Stimulated activated CD4-positive, alpha-beta T cell treated with anti-CD3 and anti-CD28 coated beads, Interleukin-4, amount 100 ng/mL, for 4 hours (primary cell): ENCODE data around the gene ZMYND8.
"Not testable (repeated sequence)": the region's sequence is repeated elsewhere in the genome, so short reads cannot be mapped to it uniquely, and the experiment has no call there.

ENCODE experiments used
- DNase-seq, 2 experiments: peaks; one replicate each; pipeline ENCODE4 v3.0.0-alpha.2; 2020

Gene ZMYND8

DNA sequence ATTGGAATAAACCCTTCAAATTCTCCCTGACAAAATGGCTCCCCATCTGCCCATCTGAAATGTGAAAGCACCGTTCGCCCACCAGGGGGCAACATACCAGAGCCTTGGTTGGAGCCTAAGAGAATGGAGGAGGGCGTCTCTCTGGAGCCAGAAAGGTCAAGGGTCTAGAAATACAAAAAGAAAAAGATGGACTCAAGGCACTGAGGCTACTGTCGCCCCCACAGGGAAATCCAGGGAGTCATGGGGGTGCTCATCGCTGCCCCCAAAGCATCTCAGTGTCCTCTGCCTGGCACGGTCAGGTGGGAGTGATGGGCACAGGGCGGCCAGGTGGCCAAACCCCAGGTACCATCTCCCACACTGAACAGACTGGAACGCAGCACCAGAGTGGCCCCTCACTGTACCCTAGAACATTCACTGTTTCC is 136.3 kb downstream of the ZMYND8 start:
- DNase-seq: peak; percentile 23 to 57

DNA sequence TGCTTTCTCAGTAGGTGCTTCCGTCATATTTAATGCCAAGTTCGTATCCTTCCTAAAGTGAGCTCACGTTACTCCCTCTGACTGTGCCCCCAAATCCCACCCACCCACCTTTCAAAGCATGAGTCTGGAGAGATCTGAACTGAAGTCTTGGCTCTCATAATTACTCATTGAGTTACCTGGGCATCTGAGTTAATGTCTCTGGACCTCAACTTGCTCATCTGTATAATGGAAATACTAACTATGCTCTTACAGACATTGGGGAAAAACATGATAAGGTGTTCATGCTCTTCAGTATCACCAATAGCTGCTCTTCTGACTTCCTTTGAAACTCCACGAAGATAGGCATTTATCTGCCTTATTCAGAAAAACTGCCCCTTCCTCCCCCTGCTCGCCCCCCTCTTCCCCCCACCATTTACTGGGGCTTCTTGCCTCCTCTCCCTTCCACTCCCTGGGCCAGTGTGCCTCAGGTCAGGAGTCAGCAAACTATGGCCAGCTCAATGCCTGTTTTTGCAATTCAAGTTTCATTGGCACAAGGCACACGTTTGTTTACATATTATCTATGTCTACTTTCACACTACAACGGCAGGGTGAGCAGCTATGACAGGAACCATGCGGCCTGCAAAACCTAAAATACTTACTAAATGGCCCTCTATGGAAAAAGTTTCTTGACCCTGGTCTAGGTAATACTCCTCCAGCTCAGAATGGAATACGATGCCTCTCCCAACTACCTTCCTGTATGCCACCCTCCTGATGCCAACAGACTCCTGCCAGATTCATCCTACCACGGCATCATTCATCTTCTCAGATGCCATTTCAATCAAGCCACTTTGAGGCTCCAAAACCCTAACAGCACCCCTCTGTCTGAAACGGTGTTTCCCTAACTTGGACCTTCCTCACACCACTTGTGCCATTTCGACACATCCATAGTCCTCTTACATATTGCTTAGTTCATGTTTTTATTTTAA is 138.7 kb downstream of the ZMYND8 start:
- DNase-seq: no peak

DNA sequence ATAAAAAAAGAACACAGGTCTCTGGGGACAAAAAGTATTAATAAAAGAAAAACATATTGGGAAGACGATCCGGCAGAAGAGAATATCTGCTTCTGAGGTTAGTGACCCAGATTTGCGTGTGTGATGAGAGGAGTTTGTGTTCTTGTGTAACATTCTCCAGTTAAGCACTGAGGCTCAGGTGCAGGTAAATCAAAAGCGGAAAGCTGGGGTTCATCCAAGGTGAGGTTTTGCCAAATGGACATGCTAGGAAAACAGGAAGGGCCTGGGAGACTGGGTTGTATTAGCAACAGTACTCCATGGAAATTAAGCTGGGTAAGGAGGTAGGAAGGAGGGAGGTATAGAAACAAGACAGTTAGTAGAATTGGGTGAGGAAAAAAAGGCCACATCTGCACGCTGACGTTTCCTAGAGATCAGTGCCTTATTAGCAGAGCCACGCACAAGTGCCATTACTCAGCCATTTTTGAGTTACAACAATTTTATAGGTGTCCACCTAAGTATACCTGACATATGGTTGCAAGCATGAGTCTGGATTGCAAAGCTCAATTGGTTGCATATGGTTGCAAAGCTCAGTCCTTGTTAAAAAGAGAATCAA is 139.6 kb downstream of the ZMYND8 start:
- DNase-seq: no peak

DNA sequence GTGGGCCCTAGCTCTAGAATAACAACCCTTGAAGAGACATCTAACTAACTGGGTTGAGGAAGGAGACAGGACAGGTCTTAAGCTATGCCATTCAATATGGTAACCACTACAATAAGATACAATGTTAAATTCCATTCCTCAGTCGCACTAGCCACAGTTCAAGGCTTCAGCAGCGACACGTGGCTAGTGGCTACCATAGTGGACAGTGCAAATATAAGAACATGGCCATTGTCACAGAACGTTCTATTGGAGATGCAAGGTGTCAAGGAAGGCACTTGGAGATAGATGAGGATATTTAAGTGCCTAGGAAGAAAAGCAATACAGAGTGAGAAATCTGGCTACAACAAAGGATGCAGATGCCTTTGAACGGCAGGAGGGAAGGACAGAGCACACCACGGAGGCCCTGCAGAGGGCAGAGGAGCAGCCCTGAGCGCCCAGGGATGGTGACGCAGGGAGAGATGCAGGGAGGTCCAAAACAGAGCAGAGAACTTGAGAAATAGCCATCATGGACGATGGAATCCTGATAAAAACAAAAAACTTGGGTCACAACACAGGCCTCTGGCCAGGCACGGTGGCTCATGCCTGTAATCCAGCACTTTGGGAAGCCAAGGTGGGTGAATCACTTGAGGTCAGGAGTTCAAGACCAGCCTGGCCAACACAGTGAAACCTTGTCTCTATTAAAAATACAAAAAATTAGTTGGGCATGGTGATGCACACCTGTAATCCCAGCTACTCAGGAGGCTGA is 140.7 kb downstream of the ZMYND8 start:
- no peak for DNase-seq

DNA sequence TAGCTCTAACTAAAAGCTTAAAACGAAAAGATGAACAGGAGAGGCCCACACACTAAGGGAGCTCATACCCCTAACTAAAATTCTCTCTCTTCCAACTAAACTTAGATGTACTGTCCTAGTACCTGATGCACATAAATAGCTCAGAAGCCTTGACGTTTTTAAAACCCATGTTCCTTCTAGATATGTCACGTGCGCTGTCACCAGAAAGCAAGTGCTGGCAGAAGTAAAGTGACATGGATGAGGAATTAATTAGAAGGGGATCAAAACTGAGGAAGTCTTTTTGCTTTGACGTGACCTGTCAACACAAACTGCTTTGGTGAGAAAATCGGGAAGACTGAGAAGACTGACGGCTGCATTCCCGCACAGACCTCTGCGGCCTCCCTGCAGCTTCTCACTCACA is 142.5 kb downstream of the ZMYND8 start:
- no peak for DNase-seq

- DNase-seq: no peak
These were observed 143.8 kb downstream of the ZMYND8 start for GRCh38 chr20:47212606-47213207.

- DNase-seq: no peak
These were observed 145.5 kb downstream of the ZMYND8 start for GRCh38 chr20:47211036-47211435.

DNA sequence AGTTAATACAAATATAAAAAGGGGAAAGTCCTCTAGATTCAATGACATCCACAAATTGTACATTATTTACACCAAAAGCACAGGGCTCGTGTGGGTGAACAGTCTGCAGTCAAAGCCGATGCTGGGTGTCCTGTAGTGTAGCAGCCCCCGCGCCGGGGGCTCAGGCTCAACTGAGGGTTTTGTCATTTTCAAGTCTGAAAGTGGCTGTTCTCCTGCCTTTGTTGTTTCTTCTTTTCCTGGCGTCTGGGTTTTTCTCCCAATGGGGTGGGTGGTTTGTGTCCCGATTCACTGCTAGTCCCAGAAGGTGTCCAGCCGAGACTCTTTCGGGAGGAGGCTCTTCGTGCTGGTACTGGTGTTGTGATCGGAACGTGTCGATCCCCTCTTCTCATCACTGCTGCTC is 146.0 kb downstream of the ZMYND8 start:
- DNase-seq: no peak

DNA sequence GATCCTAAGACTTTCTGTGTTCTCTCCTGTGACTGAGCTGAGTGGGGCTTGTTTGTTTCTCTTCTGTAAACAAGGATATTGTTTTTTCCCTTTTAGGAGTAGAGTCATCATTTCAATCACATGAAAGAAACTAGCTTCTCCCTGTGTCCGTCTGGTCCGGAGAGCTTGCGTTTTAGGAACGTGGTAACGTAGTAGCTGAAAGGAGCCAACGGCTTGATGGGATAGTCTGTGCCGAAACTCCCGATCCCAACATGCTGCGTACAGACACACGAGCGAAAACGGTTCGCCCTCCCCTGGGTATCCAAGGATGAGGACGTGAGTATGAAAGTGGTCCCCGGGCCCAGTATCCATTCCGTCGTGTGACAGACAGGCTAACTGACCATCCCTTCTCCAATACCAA is 146.5 kb downstream of the ZMYND8 start:
- no peak for DNase-seq

DNA sequence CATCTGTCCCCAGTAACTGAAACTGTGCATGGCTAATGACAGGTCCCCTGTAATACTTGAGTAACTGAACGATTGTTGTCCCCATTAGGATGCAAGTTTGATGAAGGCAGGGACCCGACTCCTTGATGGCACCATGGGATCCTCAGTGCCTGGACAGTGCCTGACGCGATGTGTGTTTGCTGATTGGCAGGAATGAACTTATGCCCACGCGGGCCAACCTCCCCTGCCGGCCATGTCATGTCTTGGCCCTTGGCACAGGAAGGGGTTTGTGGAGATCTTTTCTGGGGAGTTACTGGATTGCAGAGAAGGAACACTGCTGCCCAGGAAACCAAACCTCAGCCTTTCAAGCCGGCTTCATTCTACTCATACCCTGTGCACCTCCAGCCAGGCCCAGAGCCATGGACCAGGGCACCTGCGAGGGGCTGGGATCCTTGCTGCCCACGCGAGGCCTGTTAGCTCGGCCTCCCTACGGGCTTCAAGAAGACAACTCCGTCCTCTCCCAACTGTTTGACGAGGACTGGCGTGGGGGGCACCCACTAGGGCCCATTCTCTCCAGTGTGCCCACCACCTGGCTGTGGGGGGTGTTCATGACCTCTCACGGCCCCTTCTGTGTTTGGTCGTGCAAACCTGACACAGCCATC is 147.8 kb downstream of the ZMYND8 start:
- no peak for DNase-seq

GRCh38 chr20:47206962-47207641 is 149.4 kb downstream of the ZMYND8 start:
- no peak for DNase-seq

DNA sequence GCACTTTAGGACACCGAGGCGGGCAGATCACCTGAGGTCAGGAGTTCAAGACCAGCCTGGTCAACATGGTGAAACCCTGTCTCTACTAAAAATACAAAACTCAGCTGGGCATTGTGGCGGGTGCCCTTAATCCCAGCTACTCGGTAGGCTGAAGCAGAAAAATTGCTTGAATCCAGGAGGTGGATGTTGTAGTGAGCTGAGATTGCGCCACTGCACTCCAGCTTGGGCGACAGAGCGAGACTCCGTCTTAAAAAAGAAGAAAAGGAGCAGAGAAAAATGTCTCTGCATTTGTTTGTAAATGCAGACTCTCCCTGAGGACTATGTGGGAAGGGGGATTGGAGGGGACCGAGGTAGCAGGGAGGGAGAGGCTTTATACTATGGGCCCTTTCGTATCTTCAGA is 149.9 kb downstream of the ZMYND8 start:
- not testable (repeated sequence) for DNase-seq

DNA sequence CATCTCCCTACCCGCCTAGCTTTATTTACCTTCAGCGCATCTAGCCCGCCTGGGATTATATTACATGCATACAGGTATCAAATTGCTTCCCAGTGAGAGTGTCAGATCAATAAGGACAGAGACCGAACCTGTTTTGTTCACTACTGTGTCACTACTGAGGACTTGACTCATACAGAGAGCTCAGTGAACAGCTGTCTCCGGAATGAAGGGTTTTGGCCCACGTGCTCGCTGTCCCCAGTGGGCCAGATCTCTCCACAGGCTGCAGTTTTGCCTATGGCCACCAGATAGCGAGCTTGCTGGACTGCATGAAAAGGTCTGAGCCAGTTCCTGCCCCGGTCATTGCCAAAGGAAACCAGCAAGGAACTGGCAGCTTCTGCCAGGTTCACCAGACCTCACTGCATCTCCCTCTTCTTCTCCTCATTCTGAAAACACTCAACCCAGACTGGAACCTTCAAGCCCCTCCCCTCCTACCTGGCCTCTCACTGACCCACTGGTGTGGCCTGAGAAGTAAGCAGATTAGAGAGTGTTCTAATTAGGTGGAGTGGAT is 150.8 kb downstream of the ZMYND8 start:
- no peak for DNase-seq

GRCh38 chr20:47204850-47205122 is 151.7 kb downstream of the ZMYND8 start:
- not testable (repeated sequence) for DNase-seq

DNA sequence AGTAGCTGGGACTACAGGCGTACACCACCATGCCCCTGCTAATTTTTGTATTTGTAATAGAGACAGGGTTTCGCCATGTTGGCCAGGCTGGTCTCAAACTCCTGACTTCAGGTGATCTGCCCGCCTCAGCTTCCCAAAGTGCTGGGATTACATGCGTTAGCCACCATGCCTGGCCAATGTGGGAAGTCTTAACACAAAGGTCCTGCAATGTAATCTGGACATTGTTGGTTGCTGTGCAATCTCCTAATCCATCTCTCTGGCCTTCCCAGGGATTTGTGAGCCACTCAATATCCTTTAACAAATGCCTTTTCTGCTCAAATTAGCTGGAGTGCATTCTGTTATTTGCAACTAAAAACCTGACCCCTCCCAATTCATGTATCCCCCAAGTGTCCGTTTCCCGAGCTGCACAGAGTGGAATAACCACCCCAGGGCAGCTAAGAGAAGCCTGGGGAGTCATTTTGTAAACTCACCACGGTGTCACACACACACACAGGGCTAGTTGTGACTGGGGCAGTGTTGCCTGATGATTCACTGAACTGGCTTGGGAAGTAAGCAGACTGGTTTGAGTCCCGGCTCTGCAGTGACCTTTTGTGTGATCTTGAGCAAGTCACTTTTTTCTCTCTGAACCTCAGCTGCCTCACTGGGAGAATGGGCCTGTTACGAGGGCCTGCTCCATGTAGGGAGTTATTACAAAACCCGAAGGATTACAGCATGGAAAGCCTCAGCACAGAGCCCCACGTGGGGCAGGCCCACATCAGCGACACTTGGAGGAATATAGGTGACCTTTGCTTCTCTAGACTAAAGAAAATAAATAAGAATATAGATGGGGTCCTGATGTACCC is 152.3 kb downstream of the ZMYND8 start:
- DNase-seq: no peak

- DNase-seq: no peak
These were observed 153.5 kb downstream of the ZMYND8 start for GRCh38 chr20:47202733-47203667.

DNA sequence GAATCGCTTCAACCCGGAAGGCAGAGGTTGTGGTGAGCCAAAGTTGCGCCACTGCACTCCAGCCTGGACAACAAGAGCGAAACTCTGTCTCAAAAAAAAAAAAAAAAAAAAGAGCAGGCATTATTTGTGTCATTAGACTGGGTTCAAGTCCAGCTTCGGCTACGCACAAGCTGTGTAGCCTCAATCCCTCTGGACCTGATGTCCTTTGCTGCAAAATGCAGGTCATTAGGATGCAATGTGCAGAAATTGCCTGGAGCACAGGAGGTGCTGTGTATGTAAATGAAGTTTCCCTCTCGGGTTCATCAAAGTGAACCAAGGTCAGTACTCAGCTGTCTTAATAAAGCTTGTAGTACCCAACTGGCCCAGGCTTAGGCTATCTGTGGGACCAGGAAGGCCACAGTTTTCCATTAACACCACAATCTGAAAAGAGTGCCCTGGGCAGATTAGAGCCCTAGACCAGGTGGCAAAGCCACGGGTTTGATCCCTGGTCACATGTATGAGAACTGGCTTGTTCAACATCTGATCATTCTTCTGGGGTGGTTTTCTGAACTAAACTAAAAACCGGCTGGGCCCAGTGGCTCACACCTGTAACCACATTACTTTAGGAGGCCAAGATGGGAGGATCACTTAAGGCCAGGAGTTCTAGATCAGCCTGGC is 155.3 kb downstream of the ZMYND8 start:
- no peak for DNase-seq

- DNase-seq: no peak
These were observed 157.4 kb downstream of the ZMYND8 start for GRCh38 chr20:47198996-47199552.

- peak in 1 of 2 experiments; percentile 8 for DNase-seq
These were observed 158.2 kb downstream of the ZMYND8 start for GRCh38 chr20:47198254-47198671.
